AG09319 (cell line): ENCODE results near the gene HECTD4.

Experiments used
- DNase-seq: peaks from one replicate; pipeline ENCODE4 v3.0.0-alpha.2; 2010; ENCODE audit warnings: low read depth; ENCODE audit errors: extremely low read depth
- TF ChIP-seq, protein P1 (sequence below): IDR thresholded peaks from 2 replicates; pipeline ENCODE4 v1.5.1; 2011; ENCODE audit warnings: low read depth, mild to moderate bottlenecking, inconsistent platforms, low read length, moderate library complexity

The HECTD4 gene

DNA sequence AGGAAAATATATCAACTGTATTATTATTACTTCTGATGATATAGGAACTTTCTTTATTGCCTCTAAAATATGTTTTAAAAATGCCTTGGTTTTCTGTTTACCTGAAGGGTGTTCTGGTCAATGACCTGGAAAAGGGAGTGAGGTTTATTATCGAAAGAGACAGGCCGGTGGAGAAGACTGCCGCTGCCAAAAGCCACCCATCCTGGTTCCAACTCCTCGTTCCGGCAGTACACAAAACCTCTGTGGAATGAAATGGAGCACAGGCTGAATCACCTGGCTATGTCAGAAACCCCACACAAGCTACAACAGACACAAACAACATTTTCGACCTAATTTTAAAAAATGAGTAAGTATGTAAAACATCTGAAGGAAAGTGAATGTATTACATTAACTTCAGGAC, 73.6 kb downstream of the HECTD4 start:
- DNase-seq = no peak
- TF ChIP-seq, protein P1, sequence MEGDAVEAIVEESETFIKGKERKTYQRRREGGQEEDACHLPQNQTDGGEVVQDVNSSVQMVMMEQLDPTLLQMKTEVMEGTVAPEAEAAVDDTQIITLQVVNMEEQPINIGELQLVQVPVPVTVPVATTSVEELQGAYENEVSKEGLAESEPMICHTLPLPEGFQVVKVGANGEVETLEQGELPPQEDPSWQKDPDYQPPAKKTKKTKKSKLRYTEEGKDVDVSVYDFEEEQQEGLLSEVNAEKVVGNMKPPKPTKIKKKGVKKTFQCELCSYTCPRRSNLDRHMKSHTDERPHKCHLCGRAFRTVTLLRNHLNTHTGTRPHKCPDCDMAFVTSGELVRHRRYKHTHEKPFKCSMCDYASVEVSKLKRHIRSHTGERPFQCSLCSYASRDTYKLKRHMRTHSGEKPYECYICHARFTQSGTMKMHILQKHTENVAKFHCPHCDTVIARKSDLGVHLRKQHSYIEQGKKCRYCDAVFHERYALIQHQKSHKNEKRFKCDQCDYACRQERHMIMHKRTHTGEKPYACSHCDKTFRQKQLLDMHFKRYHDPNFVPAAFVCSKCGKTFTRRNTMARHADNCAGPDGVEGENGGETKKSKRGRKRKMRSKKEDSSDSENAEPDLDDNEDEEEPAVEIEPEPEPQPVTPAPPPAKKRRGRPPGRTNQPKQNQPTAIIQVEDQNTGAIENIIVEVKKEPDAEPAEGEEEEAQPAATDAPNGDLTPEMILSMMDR = no peak

DNA sequence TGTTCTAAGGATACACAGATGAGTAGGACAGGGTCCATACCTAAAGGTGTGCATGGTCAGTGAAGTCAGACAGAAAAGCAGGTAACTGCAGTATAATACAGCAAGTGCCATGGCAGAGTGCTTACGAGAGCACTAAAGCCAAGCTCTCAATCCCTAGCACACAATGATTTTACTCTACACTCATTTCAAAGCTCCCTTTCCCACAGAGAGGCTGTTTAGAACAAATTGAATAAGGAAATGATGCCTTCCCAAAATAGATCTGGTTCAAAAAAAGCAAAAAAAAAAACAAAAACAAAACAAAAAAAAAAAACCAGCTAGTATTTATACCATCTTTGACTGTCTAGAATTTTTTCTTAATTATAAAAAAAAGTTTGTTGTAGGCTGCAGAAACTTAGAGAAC, 74.1 kb downstream of the HECTD4 start:
- no peak for DNase-seq
- TF ChIP-seq, protein P1 = no peak

GRCh38 chr12:112307317-112308011, 74.8 kb downstream of the HECTD4 start:
- DNase-seq = no peak
- TF ChIP-seq, protein P1 = no peak

- no peak for DNase-seq
- TF ChIP-seq, protein P1 = no peak
Observed at GRCh38 chr12:112305951-112306350, 76.3 kb downstream of the HECTD4 start.

- DNase-seq = no peak
- TF ChIP-seq, protein P1 = no peak
Observed at GRCh38 chr12:112304436-112304835, 77.8 kb downstream of the HECTD4 start.

- TF ChIP-seq, protein P1 = no peak
- no peak for DNase-seq
Observed at GRCh38 chr12:112303799-112304198, 78.4 kb downstream of the HECTD4 start.

GRCh38 chr12:112303004-112303403, 79.2 kb downstream of the HECTD4 start:
- TF ChIP-seq, protein P1 = no peak
- DNase-seq = peak; percentile 12
